ENCODE results near the gene FGR. TPM values are rescaled to one million over a fixed set of nuclear protein-coding genes. Genes with fewer than 3 reads are reported as not detected.
A peak's percentile ranks its signal among the peaks of the same experiment; 100 is the strongest.

FGR gene
- total RNA-seq, 2 donors from 2014 or later, result 8.6 to 10.7 TPM

- ATAC-seq, result no peak
- intact Hi-C loops (cut with DNase I), result no loop called here
- no peak for DNase-seq
Measured at GRCh38 chr1:27567146-27567526, 67.8 kb downstream of the FGR start.

- no peak for DNase-seq
- ATAC-seq, result no peak
- intact Hi-C loops (cut with DNase I), result no loop called here
Measured at GRCh38 chr1:27566462-27567145, 68.4 kb downstream of the FGR start.

DNA sequence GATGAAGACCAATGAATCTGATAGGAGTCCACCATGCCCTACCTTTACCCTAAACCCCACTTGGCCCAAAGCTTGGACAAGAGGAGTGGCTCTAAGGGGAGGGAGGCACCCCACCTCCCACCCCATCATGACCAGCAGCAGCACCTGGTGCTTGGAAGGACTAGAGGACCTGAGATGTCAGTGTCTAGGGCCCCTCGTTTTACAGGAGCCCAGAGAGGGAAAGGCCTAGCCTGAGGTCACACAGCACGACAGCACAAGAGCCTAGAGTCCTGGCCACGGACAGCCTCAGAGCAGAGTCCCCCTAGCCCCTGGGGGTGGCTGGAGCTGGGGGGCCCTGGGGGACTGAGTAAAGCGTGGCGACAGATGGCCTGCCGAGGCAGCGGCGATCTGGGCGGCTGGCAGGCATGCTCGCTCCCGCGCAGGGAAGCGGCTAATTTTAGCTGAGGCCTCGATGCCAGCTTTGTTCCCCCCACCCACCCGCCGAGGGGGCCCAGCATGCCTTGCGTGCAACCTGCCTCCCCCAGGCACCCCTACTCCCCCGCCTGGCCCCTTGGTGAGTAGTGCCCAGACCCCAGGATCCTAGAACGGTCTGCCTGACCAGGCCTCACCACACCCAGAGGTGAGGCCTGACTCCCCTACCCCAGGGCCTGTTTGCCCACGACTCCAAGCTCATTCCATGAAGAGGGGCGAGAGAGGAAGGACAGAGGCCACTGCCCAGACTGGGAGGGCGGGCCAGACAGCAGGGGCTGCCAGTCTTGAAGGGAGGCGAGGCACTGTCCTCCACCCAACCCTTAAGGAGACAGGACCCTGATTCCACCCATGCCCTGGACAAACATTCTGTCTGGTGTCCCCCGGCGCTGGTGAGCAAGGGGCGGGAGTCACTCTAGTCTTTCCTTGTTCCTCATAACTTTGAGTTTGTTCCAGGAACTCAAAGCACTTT, 70.0 kb downstream of the FGR start:
- peak; percentile 2 to 6 for ATAC-seq
- intact Hi-C loops (cut with DNase I), result no loop called here
- DNase-seq, result peak; percentile 66

- intact Hi-C loops (cut with DNase I), result no loop called here
- peak; percentile 74 for DNase-seq
- ATAC-seq, result peak; percentile 14 to 58
Measured at GRCh38 chr1:27563591-27564471, 71.2 kb downstream of the FGR start.

- intact Hi-C loops (cut with DNase I), result no loop called here
- no peak for ATAC-seq
- no peak for DNase-seq
Measured at GRCh38 chr1:27563341-27563590, 71.7 kb downstream of the FGR start.

- no peak for DNase-seq
- ATAC-seq, result peak in 1 of 2 donors; percentile 6
- intact Hi-C loops (cut with DNase I), result no loop called here
Measured at GRCh38 chr1:27562534-27563340, 72.2 kb downstream of the FGR start.

Other genes with a start within 250 kb of the FGR start
- 10 to 100 TPM in 1 of 2 donors, 1 to 10 TPM in 1; 1.7 to 12.4 TPM for gene GPR3, start 242.6 kb downstream of the FGR start, total RNA-seq
- 10 to 100 TPM; 71.8 to 77.4 TPM for gene WASF2, start 145.0 kb downstream of the FGR start, total RNA-seq
- gene AHDC1, start 31.0 kb downstream of the FGR start, total RNA-seq, result 10 to 100 TPM; 37.6 to 39.1 TPM
- gene IFI6, start 37.0 kb upstream of the FGR start, total RNA-seq, result 100 to 1,000 TPM in 1 of 2 donors, 10 to 100 TPM in 1; 40.6 to 143 TPM
- 10 to 100 TPM; 13.2 to 13.5 TPM for gene FAM76A, start 90.8 kb upstream of the FGR start, total RNA-seq
- gene STX12, start 138.0 kb upstream of the FGR start, total RNA-seq, result 10 to 100 TPM; 30.5 to 46.6 TPM
- gene PPP1R8, start 195.6 kb upstream of the FGR start, total RNA-seq, result 10 to 100 TPM; 25.0 TPM
- 10 to 100 TPM; 12.0 to 15.6 TPM for gene THEMIS2, start 237.4 kb upstream of the FGR start, total RNA-seq

Measured in left cardiac atrium (tissue), 4 donors.